ENCODE measurements around the gene TAS2R40. TPM values are rescaled to one million over a fixed set of nuclear protein-coding genes. Genes with fewer than 3 reads are reported as not detected.

The TAS2R40 gene
- total RNA-seq, 4 donors from 2014 or later, result not detected

GRCh38 chr7:143252006-143252405 is 30.2 kb downstream of the TAS2R40 start:
- TF ChIP-seq, protein P1, sequence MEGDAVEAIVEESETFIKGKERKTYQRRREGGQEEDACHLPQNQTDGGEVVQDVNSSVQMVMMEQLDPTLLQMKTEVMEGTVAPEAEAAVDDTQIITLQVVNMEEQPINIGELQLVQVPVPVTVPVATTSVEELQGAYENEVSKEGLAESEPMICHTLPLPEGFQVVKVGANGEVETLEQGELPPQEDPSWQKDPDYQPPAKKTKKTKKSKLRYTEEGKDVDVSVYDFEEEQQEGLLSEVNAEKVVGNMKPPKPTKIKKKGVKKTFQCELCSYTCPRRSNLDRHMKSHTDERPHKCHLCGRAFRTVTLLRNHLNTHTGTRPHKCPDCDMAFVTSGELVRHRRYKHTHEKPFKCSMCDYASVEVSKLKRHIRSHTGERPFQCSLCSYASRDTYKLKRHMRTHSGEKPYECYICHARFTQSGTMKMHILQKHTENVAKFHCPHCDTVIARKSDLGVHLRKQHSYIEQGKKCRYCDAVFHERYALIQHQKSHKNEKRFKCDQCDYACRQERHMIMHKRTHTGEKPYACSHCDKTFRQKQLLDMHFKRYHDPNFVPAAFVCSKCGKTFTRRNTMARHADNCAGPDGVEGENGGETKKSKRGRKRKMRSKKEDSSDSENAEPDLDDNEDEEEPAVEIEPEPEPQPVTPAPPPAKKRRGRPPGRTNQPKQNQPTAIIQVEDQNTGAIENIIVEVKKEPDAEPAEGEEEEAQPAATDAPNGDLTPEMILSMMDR (IDR thresholded peaks at IDR 0.05; ENCODE audit: low read depth), result no peak

- TF ChIP-seq, protein P1 (IDR thresholded peaks at IDR 0.05; ENCODE audit: low read depth), result no peak
Observed at GRCh38 chr7:143255564-143255963, 33.7 kb downstream of the TAS2R40 start.

GRCh38 chr7:143256325-143256724 is 34.5 kb downstream of the TAS2R40 start:
- TF ChIP-seq, protein P1 (IDR thresholded peaks at IDR 0.05; ENCODE audit: low read depth), result no peak

- TF ChIP-seq, protein P1 (IDR thresholded peaks at IDR 0.05; ENCODE audit: low read depth), result no peak
Observed at GRCh38 chr7:143256932-143257331, 35.1 kb downstream of the TAS2R40 start.

DNA sequence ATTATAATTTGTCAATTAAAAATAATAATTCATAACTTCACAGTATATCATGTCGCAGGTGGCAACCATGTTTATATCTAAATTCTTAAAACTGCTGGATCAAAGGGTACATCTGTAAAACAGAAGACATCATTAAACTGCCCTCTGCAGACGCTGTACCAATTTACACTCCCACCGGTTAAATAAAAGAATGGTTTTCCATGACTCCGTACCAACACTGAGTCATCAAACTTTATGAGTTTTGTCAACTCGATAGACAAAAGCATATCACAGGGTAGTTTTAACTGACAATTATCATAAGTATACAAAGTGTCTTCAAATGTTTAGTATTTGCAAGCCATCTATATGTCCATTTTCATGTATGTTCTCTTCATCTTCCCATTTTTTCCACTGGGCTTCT is 35.7 kb downstream of the TAS2R40 start:
- TF ChIP-seq, protein P1 (IDR thresholded peaks at IDR 0.05; ENCODE audit: low read depth), result no peak

DNA sequence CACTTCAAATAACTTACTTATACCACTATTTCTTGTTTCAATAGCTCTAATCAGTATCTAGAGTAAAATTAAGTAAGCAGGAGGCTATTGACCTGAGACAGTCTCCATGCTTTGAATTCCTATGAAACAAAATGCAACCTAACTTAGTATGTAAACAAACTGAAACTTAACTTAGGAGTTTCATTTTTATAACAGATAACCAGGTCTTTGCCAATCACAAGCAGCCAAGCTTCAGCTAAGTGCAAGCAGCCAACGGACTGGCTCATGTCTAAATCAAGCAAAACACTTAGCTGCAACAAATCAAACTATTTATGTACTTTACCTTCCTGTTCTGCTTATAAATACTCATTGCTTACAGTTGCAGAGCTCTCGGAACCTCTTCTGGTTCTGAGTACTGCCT is 37.0 kb downstream of the TAS2R40 start:
- TF ChIP-seq, protein P1 (IDR thresholded peaks at IDR 0.05; ENCODE audit: low read depth), result no peak

DNA sequence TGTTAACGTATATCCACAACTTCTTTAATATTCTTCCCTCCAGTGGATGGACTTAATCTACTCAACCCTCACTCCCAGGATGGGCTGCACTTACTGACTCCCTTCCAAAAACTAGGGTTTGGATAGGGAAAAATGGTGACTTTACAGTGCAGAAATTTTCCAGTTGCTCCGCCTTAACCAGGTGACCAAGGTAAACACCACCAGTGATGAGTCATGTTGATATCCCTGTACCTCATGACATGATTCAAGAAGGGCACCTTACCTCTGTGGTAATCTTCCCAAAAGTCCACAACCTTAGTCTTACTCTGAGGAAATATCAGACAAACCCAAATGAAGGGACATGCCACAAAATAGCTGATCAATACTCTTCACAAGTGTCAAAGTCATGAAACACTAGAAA is 37.9 kb downstream of the TAS2R40 start:
- TF ChIP-seq, protein P1 (IDR thresholded peaks at IDR 0.05; ENCODE audit: low read depth), result no peak

Measured in subcutaneous adipose tissue (tissue), 4 donors.